ENCODE measurements around the gene SDC4.

GRCh38 chr20:45347936-45348778 is at the start of gene SDC4:
- peak; percentile 70 for TF ChIP-seq POLR2A (IDR thresholded peaks at IDR 0.05; ENCODE audit: low read length)
- no peak for TF ChIP-seq GATA1 (IDR thresholded peaks at IDR 0.05; ENCODE audit: low read depth, low read length)

Measured in erythroblast (primary cell).